SH-SY5Y (cell line): ENCODE results near the gene WWOX.

Experiments
- GATA2 ChIP-seq: IDR thresholded peaks from 2 replicates; pipeline ENCODE4 v1.6.1; 2011; ENCODE audit warnings: mild to moderate bottlenecking, low read depth, low read length
- GATA3 ChIP-seq: IDR thresholded peaks from 2 replicates; pipeline ENCODE4 v1.6.1; 2011; ENCODE audit warnings: low read depth, mild to moderate bottlenecking, low read length, moderate library complexity

WWOX gene

DNA sequence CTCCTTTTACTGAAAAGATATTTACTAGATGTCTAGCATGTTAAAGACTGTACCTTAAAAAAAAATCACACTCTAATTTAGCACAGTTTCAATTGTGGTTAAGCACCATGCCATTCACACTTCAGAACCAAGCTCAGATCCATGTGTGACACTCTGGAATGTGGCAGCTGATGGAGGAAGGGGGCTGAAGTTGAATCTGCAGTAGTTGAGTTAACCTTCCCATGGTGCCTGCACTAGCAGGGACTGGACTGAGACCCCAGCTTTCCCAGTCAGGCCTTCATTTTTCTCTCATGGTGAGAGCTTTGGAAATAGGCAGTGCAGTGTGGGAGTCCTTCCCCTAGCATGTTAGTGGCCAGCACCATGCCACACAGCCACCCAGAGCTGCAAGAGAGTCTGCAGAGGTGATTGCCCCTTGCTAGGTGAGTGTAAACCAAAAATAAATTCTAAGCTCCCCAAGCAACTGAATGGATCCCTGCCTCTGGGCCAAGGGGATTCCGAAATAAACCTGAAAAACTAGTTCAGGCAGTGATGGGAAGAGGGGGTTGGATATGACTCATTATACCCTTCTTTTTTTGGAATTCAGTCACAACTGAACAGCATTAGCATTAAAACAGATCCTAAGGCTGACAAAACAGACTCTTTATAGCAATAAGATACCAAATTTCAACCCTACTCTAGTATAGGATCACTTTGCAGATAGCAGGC lies 208.5 kb downstream of the WWOX start:
- no peak for TF ChIP-seq GATA2
- no peak for TF ChIP-seq GATA3

DNA sequence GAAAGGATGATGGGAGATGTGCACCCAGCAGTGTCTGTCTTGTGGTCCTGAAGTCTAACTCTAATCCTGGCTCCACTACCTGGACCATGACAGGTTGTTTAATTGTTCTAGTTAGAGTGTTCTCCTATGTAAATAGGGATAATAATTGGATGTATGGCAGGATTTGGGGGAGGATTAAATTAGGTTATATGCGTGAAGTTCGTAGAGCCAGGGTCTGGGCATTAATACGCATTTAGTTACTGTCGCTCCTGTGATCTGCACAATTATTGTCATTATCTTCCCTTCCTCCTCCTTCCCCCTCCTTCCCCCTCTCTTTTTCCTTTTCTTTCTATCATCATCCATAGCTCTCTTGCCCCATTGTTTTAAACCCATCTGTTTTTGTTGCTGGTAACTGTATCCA lies 210.3 kb downstream of the WWOX start:
- TF ChIP-seq GATA2: no peak
- no peak for TF ChIP-seq GATA3

DNA sequence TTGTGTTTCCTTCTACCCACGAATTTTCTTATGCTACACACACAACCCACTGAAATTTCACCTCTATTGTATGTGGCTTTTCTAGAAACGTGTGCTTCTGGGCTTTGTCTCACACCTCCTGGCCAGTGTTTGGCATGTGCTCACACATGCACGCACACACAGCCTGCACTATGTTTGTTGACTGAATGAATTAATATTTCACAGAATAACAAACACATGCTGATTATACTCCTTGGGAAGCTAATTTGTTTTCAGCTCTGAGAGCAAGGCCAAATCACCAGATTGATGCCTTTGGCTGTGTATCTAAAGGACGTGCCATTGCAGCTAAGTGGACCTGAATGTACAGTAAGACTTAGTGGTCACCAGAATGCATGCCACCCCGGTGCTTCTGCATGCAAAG lies 210.7 kb downstream of the WWOX start:
- TF ChIP-seq GATA2 (no peak), GATA3 (no peak)

- no peak for TF ChIP-seq GATA2
- TF ChIP-seq GATA3: no peak
Observed at GRCh38 chr16:78310990-78311561, 211.6 kb downstream of the WWOX start.

- TF ChIP-seq GATA3: no peak
- TF ChIP-seq GATA2: no peak
Observed at GRCh38 chr16:78311831-78312230, 212.4 kb downstream of the WWOX start.

DNA sequence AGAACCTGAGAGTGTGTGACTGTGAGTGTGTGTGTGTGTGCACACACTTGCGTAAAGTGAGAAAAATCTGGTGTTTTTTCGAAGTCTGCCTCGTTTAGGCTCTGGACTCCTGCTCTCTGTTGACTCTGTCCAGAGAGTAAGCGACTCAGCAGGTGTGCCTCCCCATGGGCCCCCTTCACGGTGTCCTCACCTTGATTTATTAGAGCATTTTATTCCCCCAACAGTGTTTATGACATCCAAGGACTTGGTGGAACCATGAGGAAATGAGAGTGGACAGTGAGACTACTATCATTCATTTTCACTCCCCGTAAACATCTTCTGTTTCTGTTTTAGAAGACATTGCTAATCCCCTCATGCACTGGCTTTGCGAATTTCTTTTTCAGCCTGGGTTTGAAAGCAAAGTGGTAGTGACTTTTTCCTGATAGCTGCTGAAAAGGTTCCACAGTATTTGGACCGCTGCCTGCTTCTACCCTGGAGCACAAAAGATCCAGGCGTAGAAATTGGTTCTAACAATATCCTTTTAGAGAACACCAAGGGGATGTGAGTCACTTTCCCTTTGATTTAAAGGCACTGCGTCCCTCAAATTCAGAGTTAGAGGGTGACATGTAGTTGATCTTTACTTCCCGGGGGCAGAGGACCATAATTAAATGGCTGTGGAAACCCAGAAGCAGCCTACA lies 218.2 kb downstream of the WWOX start:
- no peak for TF ChIP-seq GATA3

GRCh38 chr16:78321620-78322360 lies 222.3 kb downstream of the WWOX start:
- TF ChIP-seq GATA3: no peak
- TF ChIP-seq GATA2: no peak

- TF ChIP-seq GATA2 (no peak), GATA3 (no peak)
Observed at GRCh38 chr16:78323315-78323714, 223.9 kb downstream of the WWOX start.

DNA sequence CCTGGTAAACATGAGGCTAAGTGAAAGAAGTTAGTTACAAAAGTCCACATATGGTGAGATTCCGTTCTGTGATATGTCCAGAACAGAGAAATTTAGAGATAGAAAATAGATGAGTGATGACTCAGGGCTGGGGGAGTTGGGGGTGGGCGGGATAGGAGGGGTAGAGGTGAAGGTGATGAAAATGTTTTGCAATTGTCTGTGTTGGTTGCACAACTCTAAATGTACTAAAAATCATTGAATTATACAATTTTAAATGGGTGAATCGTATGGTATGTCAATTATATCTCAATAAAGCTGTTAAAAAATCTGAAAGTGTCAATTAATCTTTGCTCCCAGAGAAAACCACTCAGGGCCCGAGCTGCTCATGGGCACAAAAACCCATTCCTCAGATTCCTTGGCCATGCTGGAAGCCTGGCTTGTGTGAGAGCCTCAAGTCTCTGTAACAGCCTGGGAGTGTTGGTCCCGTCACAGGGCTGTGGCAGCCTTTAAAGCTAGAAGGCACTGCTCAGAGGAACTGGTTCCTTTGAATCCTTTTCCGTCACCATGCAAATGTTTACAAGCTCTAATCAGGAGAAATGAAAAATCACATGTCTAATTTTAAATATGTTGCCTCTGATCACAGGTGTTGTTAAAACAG lies 225.3 kb downstream of the WWOX start:
- no peak for TF ChIP-seq GATA3
- no peak for TF ChIP-seq GATA2

DNA sequence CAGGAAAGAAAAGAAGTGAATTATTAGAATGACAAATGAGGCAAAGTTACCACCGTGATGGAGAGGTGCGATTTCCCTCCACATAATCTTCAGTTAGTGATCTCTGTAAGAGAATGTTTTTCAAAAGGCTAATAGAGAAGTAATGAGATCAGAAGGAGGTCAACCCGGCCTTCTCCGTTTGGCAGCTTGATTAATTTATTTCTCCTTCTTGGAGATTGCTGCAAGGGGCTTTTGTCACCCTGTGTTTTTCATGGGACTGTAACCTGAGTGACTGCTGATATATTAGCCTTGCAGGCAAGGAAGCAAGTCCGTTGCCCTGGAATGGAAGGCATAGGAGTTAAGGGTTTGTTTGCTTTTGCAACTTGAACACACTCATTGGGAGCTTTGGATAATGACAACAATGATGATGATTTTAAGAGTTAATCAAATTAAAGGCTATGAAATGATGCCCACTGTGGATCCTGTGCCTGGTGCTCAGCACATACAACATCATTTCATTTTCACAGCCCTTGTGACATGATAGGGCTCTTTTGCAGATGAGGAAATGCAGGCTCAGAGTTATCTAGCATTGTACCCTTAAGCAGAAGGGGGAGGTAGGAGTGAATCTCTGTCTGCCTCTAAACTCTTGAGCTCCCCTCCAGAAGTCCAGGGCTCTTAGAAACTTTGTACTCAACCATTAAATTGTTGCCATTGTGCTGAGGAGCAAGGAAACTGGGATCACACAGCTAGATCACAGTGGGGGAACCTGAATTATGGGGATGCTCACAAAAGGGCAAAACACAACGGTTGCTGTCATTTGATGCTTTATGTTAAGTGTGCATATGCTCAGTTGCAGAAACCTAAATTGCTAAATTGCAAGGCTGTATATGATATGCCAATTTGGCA lies 226.3 kb downstream of the WWOX start:
- TF ChIP-seq GATA2: no peak
- no peak for TF ChIP-seq GATA3

GRCh38 chr16:78326731-78327130 lies 227.3 kb downstream of the WWOX start:
- TF ChIP-seq GATA2 (no peak), GATA3 (no peak)

GRCh38 chr16:78331731-78332130 lies 232.3 kb downstream of the WWOX start:
- TF ChIP-seq GATA2 (no peak), GATA3 (no peak)

GRCh38 chr16:78333808-78334207 lies 234.4 kb downstream of the WWOX start:
- no peak for TF ChIP-seq GATA3
- TF ChIP-seq GATA2: no peak
